Suprapubic skin (tissue), 4 donors: ENCODE results near the gene CCL8.

Source experiments
- CTCF ChIP-seq, 2 donors: fragments of 200-600 bp in 1 of 2; fragments of 450-650 bp in 1 of 2; sonication (generic) in 1 of 2; IDR thresholded peaks; one replicate each; pipeline ENCODE4 v1.5.1; 2016 to 2019; ENCODE audit warnings: antibody characterized with exemption in 2 of 2, mild to moderate bottlenecking in 1 of 2, moderate library complexity in 1 of 2
- EP300 ChIP-seq: sonication (generic); formaldehyde crosslinking; IDR thresholded peaks from one replicate; pipeline ENCODE4 v1.6.1; 2017; ENCODE audit warnings: antibody characterized with exemption
- POLR2A ChIP-seq, 2 donors: fragments of 450-650 bp; IDR thresholded peaks; one replicate each; pipeline ENCODE4 v1.6.1; 2017; ENCODE audit warnings: antibody characterized with exemption in 2 of 2, mild to moderate bottlenecking in 2 of 2, moderate library complexity in 2 of 2
- POLR2AphosphoS5 ChIP-seq, 3 donors: sonication (generic); formaldehyde crosslinking; IDR thresholded peaks; one replicate each; pipeline ENCODE4 v1.6.1; 2017; ENCODE audit warnings: antibody characterized with exemption in 3 of 3

DNA sequence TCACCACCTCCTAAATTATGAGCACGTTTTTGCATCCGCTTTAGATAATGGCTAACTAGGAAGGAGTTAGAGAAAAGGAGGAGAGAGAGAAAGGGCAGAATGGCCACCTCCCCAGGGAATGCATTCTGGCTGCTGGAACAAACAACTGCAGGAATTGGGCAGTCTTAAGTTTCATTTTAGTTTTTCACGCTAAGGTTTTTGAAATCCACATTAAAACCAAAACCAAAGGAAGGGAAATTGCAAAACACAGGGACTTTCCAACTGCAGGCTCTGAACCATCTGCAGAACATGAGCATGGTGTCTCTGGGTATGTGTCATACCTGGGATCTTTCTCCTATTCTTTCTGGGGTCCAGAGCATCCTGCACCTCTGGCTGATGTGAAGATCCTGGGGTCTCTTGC, 12.1 kb upstream of the CCL8 start:
- TF ChIP-seq CTCF (IDR thresholded peaks at IDR 0.05) (no peak), POLR2AphosphoS5 (IDR thresholded peaks at IDR 0.05) (peak in 1 of 3 donors; percentile 30), EP300 (no peak), POLR2A (IDR thresholded peaks at IDR 0.05) (no peak)
